Testis (tissue), 3 donors: ENCODE data around the gene CNTN5. TPM values are rescaled to one million over a fixed set of nuclear protein-coding genes. Genes with fewer than 3 reads are reported as not detected.

Source experiments
- DNase-seq: peaks from one replicate; pipeline ENCODE4 v3.0.0-alpha.2; 2019
- H3K27ac ChIP-seq, 2 donors: fragments of 200-600 bp; sonication (generic); one replicate each; pipeline ENCODE4 v1.5.1; 2019
- H3K27me3 ChIP-seq: fragments of 200-600 bp; sonication (generic); one replicate; pipeline ENCODE4 v1.5.1; 2019
- H3K36me3 ChIP-seq: fragments of 200-600 bp; sonication (generic); one replicate; pipeline ENCODE4 v1.5.1; 2017; ENCODE audit warnings: low read depth; ENCODE audit errors: missing control alignments
- H3K4me1 ChIP-seq: fragments of 200-600 bp; sonication (generic); one replicate; pipeline ENCODE4 v1.5.1; 2019
- H3K4me3 ChIP-seq, 2 donors: fragments of 200-600 bp; sonication (generic); one replicate each; pipeline ENCODE4 v1.5.1; 2017 to 2019
- H3K9me3 ChIP-seq: fragments of 200-600 bp; sonication (generic); one replicate; pipeline ENCODE4 v1.5.1; 2017
- POLR2A ChIP-seq: fragments of 450-650 bp; IDR thresholded peaks from one replicate; pipeline ENCODE4 v1.6.1; 2017; ENCODE audit warnings: antibody characterized with exemption, mild to moderate bottlenecking, moderate library complexity
- WGBS, 2 donors: methylation state at CpG; one replicate each; pipeline ENCODE4 v1.1.5; 2018; 5-methylcytosine and 5-hydroxymethylcytosine counted together
- intact Hi-C: fragments of 100-400 bp; cut with DNase I; formaldehyde crosslinking; loops from one replicate; pipeline ENCODE4 v1.15.1; 2023; ENCODE audit warnings: low total_unique reads
- polyA plus RNA-seq: library from polyadenylated mRNA; stranded (reverse); fragments of 350-450 nt; fragmentation: Illumina TruSeq; extraction: RNeasy Lipid Tissue Mini Kit (QIAGEN cat#74804); gene quantifications from one replicate; pipeline ENCODE4 v1.2.3, GENCODE V29; 2014; ENCODE audit warnings: low read depth, low replicate concordance; ENCODE audit not compliant: insufficient read depth
- total RNA-seq, 2 donors: library from RNA; depleted of rRNA; stranded (reverse); fragments of >200 nt; gene quantifications; one replicate each; pipeline ENCODE4 v1.2.3, GENCODE V29; 2016
- TF ChIP-seq, protein P1 (sequence below), 3 experiments: fragments of 450-650 bp in 2 of 3; fragments of 200-600 bp in 1 of 3; sonication (generic) in 1 of 3; IDR thresholded peaks; one replicate each; pipeline ENCODE4 v1.5.1; 2016 to 2019; ENCODE audit warnings: antibody characterized with exemption in 3 of 3, mild to moderate bottlenecking in 2 of 3, moderate library complexity in 1 of 3

Gene CNTN5
- total and polyA plus RNA-seq, 3 donors from 2014 or later = 0.55 to 0.99 (median 0.78) TPM

DNA sequence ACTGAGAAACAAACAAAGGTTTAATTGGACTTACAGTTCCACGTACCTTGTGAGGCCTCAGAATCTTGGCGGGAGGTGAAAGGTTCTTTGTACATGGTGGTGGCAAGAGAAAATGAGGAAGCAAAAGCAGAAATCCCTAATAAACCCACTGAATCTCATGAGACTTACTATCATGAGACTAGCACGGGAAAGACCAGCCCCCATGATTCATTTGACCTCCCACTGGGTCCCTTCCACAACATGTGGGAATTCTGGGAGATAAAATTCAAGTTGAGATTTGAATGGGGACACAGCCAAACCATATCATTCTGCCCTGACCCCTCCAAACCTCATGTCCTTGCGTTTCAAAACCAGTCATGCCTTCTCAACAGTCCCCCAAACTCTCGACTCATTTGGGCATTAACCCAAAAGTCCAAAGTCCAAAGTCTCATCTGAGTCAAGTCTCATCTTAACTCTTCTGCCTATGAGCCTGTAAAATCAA, 617.4 kb downstream of the CNTN5 start:
- Histone ChIP-seq H3K27me3 (no peaks in the 10 kb centered on the region), H3K9me3 (no peaks in the 10 kb centered on the region), H3K4me1 (no peaks in the 10 kb centered on the region), H3K36me3 (no peaks in the 10 kb centered on the region), H3K27ac (no peak overlapping the region), H3K4me3 (no peak overlapping the region)
- intact Hi-C loops = no loop called here
- DNase-seq = no peak
- TF ChIP-seq, protein P1, sequence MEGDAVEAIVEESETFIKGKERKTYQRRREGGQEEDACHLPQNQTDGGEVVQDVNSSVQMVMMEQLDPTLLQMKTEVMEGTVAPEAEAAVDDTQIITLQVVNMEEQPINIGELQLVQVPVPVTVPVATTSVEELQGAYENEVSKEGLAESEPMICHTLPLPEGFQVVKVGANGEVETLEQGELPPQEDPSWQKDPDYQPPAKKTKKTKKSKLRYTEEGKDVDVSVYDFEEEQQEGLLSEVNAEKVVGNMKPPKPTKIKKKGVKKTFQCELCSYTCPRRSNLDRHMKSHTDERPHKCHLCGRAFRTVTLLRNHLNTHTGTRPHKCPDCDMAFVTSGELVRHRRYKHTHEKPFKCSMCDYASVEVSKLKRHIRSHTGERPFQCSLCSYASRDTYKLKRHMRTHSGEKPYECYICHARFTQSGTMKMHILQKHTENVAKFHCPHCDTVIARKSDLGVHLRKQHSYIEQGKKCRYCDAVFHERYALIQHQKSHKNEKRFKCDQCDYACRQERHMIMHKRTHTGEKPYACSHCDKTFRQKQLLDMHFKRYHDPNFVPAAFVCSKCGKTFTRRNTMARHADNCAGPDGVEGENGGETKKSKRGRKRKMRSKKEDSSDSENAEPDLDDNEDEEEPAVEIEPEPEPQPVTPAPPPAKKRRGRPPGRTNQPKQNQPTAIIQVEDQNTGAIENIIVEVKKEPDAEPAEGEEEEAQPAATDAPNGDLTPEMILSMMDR (IDR thresholded peaks at IDR 0.05) = no peak
- TF ChIP-seq POLR2A = no peak
- 70 to 77% methylated on average over 5 of the region's 5 CpGs for WGBS, 2 donors

DNA sequence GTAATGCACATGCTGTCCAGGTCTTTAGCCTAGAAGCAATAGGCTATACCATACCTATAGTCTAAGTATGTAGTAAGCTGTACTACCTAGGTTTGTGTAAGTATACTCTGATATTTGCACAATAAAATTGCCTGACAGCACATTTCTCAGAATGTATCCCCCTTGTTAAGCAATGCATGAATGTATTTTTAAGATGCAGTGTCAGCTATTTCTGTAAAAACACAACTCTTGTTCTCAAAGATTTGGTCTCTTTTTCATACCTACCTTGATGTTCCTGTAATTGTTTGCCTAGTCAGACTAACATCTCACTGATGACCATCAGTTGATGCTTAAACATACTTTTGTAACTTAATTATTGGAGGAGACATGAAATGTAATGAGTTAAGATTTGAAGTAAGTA, 619.9 kb downstream of the CNTN5 start:
- no peak for DNase-seq
- Histone ChIP-seq H3K9me3 (no peaks in the 10 kb centered on the region), H3K27ac (no peak overlapping the region), H3K36me3 (no peaks in the 10 kb centered on the region), H3K27me3 (no peaks in the 10 kb centered on the region), H3K4me3 (no peak overlapping the region), H3K4me1 (no peaks in the 10 kb centered on the region)
- no peak for TF ChIP-seq POLR2A
- TF ChIP-seq, protein P1 (IDR thresholded peaks at IDR 0.05) = no peak
- intact Hi-C loops = no loop called here

DNA sequence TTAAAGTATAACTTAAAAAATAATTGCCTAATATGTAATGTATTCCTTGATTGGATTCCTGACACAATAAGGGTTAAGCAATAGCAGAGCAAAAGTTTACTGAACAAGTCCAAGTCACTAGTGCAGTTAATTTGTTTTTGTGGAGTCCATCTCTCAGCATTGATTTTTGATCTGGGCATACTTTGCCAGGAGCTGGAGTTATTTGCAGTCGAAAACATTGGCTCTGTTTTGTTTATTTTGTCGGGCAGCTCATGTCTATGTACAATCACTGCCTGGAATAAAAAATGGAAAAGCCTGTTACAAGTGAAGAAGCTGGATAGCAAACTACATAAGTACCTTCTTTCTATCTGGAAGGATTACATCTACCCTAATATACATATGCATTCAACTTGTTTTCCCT, 625.2 kb downstream of the CNTN5 start:
- Histone ChIP-seq H3K27me3 (no peaks in the 10 kb centered on the region), H3K27ac (no peak overlapping the region), H3K36me3 (no peaks in the 10 kb centered on the region), H3K4me3 (no peak overlapping the region), H3K9me3 (no peaks in the 10 kb centered on the region), H3K4me1 (no peaks in the 10 kb centered on the region)
- intact Hi-C loops = no loop called here
- TF ChIP-seq, protein P1 (IDR thresholded peaks at IDR 0.05) = no peak
- no peak for TF ChIP-seq POLR2A
- 90 to 91% methylated on average over 2 of the region's 2 CpGs for WGBS, 2 donors
- no peak for DNase-seq

DNA sequence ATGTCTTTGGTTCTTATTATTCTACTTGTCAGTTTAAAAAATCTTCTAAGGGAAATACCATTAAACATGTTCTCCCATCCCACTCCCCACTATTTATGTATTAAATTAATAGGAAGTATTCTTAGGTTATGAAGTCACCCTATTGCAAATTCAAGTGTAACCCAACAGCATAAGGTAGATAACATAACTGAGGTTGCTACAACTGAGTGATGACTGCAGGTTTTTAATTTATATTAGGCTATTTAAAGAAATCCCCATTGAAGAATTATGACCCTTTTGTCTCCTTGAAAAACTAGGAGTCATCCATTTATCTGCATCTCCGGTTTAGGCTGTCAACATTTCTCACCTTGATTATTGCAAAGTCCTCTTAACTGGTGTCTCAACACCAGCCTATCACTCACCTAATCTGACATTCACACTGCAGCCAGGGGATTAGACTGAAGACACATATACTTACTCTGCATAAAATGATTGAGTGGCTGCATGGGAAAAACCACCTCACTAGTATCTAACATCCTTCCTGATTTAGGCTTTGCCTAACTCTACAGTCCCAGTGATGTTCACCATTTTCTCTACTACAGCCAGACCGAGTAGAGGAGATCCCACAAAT, 649.4 kb downstream of the CNTN5 start:
- Histone ChIP-seq H3K4me3 (no peak overlapping the region), H3K36me3 (no peaks in the 10 kb centered on the region), H3K4me1 (no peaks in the 10 kb centered on the region), H3K27me3 (no peaks in the 10 kb centered on the region), H3K27ac (no peak overlapping the region), H3K9me3 (no peaks in the 10 kb centered on the region)
- no peak for TF ChIP-seq POLR2A
- TF ChIP-seq, protein P1 (IDR thresholded peaks at IDR 0.05) = no peak
- intact Hi-C loops = no loop called here
- WGBS, 2 donors = 78 to 84% methylated on average over 2 of the region's 2 CpGs
- no peak for DNase-seq

DNA sequence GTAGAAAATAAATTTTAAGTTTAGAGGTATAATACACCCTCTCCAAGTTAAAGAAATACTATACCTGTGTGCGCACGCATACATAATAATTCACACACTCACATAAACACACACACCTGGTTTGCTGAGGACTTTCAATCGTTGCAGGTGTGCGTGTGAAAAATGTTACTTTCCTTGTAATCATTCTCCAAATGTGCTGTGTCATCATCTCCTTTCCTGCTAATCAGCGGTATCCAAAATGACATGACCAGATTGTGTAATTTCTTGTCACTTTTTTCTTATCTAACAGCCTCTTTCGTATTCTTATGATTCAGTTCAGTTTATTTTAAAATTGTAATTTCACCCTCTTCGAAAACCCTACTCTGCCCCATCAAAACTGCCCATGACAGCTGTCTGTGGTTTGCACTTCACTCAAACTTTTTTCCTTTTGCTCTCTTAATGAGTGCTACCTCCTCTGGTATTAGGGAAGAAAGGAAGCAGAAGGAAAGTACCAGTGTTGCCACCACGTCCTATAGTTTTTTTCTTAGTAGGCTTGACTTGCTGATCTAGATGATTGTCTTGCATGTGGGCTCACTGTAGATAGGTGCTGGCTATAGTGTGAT, 651.2 kb downstream of the CNTN5 start:
- 89 to 90% methylated on average over 8 of the region's 8 CpGs for WGBS, 2 donors
- intact Hi-C loops = no loop called here

More for the DNA sequence above, 651.2 kb downstream of the CNTN5 start:
- no peak for DNase-seq
- TF ChIP-seq, protein P1 (IDR thresholded peaks at IDR 0.05) = no peak
- no peak for TF ChIP-seq POLR2A
- Histone ChIP-seq H3K36me3 (no peaks in the 10 kb centered on the region), H3K4me1 (no peaks in the 10 kb centered on the region), H3K9me3 (no peaks in the 10 kb centered on the region), H3K27me3 (no peaks in the 10 kb centered on the region), H3K4me3 (no peak overlapping the region), H3K27ac (no peak overlapping the region)
